HG03135 (cell line): ENCODE measurements around the gene C1R.
"Not testable (repeated sequence)": the region's sequence is repeated elsewhere in the genome, so short reads cannot be mapped to it uniquely, and the experiment has no call there.

Experiments
- ATAC-seq: cut with Tn5 transposase; IDR thresholded peaks from one replicate; pipeline ENCODE4 v1.9.1; 2021; ENCODE audit warnings: mild to moderate bottlenecking, moderate library complexity; ENCODE audit not compliant: unreplicated experiment

The C1R gene

GRCh38 chr12:7069386-7069785, 22.9 kb downstream of the C1R start:
- no peak for ATAC-seq

- no peak for ATAC-seq
Measured at GRCh38 chr12:7068994-7069346, 23.3 kb downstream of the C1R start.

- no peak for ATAC-seq
Measured at GRCh38 chr12:7068240-7068993, 23.8 kb downstream of the C1R start.

GRCh38 chr12:7067096-7067495, 25.1 kb downstream of the C1R start:
- ATAC-seq: no peak

DNA sequence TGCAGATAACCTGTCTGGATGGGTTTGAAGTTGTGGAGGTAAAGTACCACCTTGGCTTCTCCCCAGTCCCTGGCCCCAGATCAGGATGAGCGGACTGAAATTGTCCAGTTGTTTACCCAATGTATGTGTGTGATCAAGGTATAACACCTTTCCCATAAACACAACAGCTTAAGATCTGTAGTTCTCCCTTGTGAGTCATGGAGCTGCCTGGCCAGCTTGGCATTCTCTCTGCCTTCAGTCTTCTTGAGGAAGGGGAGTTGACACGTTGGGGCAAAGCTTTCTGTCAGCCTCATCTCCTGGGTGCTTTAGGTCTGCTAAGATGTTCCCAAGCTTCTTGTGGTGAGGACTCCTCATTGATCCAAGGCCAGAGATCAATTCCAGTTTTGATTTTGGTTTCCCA, 25.6 kb downstream of the C1R start:
- no peak for ATAC-seq

GRCh38 chr12:7065073-7065623, 27.1 kb downstream of the C1R start:
- ATAC-seq: no peak

- no peak for ATAC-seq
Measured at GRCh38 chr12:7064516-7064915, 27.7 kb downstream of the C1R start.

DNA sequence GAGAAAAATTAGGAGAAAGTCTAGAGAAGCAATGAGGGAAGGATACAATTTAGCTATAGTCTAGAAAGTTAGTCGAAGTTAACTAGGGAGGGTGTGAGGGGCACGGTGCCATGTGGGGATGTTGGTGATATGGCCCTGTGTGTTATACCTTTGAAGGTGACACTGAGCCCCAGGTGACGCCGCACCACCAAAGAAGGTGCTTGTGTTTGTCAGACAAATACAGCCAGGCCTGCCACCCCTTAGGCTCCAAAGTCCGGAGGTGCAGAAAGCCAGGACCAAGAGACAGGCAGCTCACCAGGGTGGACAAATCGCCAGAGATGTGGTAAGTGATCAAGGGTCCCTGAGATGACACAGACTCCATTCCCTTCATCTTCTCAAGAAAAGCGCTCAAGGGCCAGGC, 30.6 kb downstream of the C1R start:
- no peak for ATAC-seq

DNA sequence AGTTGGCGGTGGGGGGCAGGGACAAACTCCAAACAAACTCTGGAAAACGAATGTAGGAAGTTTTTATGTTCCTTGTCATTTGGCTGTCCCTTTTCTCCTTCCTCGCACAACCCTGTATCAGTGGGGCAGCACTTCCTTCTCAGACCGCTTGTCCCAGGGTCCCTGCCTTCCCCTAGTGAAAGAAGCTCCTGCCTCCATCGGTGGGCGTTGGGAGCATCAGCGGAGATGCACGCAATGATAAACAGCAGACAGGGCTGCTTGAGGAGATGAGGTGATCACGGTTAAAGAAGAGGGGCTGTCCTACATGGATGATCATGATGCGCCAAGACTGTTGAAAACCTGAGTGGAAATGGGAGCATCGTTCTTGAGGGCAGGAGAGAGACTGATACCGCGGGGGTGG, 31.1 kb downstream of the C1R start:
- ATAC-seq: no peak

- ATAC-seq: no peak
Measured at GRCh38 chr12:7060353-7060954, 31.8 kb downstream of the C1R start, which contains the start of gene C1S. C1S (plus strand) TSS chr12:7060718; CDS start chr12:7061913, 1,195 bp downstream.

DNA sequence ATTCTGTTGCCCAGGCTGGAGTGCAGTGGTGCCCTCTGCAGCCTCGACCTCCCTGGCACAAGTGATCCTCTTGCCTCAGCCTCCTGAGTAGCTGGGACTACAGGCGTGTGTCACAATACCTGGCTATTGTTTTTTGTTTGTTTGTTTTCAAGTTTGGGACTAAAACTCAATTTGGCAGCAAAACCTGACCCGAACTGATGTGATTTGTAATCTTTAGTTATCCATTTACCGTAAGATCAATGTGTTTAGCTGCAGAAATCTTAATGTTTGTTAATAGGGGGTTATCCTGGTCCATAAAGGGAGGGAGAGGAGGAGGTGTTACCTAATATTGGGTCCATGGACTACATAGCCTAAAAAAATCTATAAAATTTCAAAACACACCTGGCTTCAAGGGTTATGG, 32.5 kb downstream of the C1R start:
- ATAC-seq: no peak

DNA sequence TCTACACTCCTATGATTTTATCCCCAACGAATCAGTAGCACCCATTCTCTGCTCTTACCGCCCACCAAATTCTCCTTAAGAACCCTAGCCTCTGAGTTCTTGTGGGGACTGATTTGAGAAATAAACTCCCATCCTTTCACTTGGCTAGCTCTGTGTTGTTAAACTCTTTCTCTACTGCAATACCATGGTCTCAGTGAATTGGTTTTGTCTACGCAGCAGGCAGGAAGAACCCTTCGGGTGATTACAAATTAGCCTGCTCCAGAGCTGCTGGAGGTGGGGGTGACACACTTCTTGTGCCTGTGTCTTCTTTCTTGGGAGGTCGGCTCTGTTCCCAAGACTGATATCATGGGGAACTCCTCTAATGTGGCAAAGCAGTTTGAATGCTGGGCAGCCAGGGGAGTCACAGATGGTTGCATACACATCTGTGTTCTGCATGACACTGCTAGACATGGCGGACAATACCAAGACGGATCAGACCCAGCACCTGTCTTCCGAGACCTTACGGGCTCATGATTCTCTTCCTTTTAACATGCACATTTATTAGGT, 33.3 kb downstream of the C1R start:
- ATAC-seq: no peak

GRCh38 chr12:7058163-7058845, 33.9 kb downstream of the C1R start:
- ATAC-seq: no peak

DNA sequence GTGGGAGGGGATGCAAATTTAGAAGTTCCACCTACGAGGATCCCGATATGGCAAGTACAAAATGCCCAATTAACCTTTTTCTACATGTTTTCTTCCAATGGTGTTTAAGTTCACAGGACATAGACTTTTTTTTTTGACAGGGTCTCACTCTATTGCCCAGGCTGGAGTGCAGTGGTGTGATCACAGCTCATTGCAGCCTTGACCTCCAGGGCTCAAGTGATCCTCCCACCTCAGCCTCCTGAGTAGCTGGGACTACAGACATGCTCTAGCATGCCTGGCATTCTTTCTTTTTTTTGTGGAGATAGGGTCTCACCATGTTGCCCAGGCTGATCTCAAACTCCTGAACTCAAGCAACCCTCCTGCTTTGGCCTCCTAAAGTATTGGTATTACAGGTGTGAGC, 36.5 kb downstream of the C1R start:
- not testable (repeated sequence) for ATAC-seq

GRCh38 chr12:7054925-7055324, 37.3 kb downstream of the C1R start:
- ATAC-seq: no peak

- not testable (repeated sequence) for ATAC-seq
Measured at GRCh38 chr12:7049973-7050372, 42.3 kb downstream of the C1R start.

DNA sequence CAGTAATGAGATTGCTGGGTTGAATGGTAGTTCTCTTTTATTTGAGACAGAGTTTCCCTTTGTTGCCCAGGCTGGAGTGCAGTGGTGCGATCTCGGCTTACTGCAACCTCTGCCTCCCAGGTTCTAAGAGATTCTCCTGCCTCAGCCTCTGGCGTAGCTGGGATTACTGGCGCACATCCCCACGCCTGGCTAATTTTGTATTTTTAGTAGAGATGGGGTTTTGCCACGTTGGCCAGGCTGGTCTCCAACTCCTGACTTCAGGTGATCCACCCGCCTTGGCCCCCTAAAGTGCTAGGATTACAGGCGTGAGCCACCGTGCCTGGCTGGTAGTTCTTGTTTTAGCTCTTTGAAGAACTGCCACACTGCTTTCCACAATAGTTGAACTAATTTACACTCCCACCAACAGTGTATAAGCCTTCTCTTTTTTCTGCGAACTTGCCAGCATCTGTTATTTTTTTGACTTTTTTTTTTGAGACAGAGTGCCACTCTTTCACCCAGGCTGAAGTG, 42.7 kb downstream of the C1R start:
- ATAC-seq: not testable (repeated sequence)

DNA sequence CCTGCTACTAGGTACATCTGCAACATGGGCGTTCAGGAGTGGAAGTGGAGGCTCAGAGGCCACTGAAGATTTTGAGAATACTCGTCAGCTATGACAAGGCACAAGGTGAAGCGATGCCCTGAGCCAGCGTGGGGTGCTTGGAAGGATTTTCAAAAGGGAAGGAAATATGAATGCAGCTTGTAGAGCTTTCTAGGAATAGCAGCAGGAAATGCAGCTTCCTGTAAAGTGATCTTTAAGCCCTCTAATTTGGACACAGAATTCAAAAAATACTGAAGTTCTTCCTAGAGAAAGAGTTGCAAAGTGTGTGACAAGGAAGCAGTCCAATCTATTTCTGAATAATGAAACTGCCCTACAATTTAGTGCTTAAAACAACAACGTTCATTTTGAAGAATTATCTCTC, 44.9 kb downstream of the C1R start:
- no peak for ATAC-seq

- ATAC-seq: no peak
Measured at GRCh38 chr12:7046383-7047105, 45.7 kb downstream of the C1R start.

DNA sequence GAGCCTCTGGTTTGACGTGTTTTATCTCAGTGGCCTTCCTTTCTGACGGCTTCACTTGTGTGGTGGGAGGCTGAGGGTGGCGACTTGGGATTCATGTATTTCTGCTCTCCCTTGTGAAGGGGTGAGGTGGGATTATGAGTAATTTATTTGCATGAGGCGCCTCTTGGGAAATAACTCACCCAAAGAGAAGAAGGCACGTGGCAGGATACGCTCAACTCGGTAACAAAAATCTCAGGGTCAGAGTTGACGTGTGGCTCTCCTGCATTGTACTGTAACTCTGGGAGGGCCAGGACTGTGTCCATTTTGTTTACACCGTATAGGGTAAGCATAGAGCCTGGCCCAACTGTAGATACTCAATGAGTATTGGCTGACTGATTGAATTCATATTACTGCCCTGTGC, 46.3 kb downstream of the C1R start:
- ATAC-seq: no peak

DNA sequence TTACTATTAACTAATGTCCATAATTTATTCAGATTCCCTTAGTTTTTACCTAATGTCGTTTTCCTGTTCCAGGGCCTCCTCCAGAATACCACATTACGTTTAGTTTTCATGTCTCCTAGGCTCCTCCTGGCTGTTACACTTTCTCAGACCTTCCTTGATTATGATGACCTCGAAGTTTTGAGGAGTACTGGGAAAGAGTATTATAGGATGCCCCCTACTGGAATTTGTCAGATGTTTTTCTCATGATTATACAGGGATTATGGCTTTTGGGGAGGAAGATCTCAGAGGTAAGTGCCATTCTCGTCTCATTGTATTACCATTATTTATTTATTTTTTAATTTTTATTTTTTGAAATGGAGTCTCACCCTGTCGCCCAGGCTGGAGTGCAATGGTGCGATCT, 49.4 kb downstream of the C1R start:
- ATAC-seq: no peak
